ENCODE measurements around the gene ASAP3.

ASAP3 gene

GRCh38 chr1:23422241-23422877, 61.6 kb downstream of the ASAP3 start:
- DNase-seq: no peak

DNA sequence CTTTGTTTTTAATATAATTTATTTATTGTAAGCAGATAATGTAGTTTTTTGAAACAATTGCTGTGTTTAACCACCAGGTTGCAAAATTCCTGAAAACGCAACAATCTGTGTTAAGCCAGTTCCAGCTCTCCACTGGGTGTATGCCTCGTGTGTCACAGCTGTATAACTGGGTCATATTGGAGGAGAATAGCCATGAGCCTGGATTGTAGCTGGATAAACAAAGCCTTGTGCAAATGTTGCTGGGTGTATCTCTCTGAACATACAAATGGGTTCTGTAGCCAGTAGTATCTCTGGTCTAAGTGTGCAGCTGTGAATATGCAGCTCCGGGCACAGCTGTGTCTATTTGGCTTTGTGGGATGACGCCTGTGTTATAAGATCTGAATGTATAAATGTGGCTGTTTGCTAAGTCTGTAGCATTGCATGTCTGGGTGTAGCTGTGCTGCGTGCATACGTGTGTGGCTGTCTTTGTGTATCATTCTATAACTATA, 62.2 kb downstream of the ASAP3 start:
- DNase-seq: no peak

GRCh38 chr1:23421343-23421742, 62.6 kb downstream of the ASAP3 start:
- DNase-seq: no peak

- DNase-seq: no peak
These were observed 63.2 kb downstream of the ASAP3 start for GRCh38 chr1:23420778-23421177.

DNA sequence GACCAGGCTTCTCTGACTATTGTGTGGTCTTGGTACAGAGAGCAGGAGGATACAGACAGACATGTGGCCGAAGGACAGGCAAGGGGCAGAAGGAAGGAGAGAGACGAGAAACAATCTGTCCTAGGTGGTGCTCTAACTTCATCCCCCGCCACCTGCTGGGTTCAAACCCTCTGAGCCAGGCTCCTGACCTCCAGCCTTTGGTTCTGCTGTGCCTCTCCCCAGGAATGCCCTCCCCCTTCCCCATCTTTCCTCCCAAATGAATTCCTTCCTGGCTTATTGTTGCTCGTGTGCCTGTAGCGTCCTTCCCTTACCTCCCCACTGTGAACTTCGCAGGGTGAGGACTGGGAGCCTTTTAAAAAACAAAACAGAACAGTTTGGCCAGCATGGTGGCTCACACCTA, 64.8 kb downstream of the ASAP3 start:
- DNase-seq: no peak

DNA sequence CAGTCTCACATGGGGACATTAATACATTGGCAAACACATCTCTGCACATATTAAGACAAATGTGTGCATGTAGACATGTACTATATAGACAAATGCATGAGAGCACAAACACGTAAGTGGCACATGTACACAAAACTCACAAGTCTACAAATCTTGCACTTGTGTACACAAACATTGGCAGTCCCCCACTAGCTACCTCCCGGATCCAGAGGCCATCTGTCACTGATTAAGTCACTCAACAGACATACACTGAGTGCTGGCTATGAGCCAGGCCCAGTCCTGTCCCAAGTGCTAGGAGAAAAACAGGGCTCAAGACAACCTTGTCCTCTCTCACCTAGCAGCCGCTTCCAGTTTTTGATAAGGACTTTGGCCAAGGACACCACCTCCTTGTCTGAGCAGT, 66.4 kb downstream of the ASAP3 start:
- peak; percentile 29 for DNase-seq

GRCh38 chr1:23416964-23417363, 67.0 kb downstream of the ASAP3 start:
- no peak for DNase-seq

DNA sequence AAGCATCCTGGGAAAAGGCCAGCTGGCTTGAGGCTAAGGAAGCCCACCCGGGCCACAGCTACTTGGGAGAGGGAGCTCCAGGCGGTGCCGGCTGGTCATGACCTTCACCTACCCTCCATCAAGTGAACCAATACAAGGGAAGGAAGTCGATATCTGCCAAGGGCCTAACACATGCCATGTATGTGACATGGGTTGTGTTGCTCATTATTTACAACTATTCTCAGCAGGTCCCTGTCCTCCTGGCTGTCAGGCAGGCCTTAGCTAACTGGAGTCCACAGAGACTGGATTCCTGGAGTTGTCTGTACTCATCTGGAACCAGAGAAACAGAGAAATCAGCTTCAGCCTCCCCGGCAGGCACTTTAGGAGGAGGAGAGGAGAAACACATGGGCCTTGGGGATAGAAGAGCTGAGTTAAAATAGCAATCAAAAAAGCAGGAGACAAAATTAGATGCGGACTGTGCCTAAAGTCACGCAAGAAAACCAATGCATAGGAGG, 75.1 kb downstream of the ASAP3 start:
- DNase-seq: no peak

DNA sequence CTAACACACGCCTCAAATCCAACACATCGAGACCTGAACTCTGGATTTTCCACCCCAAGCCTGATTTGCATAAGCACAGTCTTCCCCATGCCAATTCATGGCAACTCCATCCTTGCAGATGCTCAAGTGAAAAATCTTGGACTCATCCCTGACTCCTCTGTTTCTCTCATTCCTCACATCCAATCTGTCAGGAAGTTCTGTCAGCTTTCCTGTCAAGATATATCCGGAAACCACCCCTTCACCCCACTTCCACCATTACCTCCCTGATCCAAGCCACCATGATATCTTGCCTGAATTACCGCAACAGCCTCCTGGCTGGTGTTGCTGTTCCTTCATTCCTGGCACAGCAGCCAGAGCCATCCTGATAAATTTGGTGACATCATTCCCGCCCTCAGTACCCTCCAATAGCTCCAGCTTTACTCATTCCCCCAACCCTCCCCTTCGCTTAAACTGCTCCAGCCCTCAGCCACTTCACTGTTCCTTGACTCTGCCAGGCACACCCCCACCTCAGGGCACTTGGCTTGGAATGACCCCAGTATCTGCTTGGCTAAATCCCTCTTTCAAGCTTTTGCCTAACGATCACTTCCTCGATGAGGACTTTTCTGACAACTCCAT, 76.9 kb downstream of the ASAP3 start:
- DNase-seq: no peak

GRCh38 chr1:23405946-23406345, 78.0 kb downstream of the ASAP3 start:
- no peak for DNase-seq

GRCh38 chr1:23403735-23404486, 80.1 kb downstream of the ASAP3 start:
- peak; percentile 99 for DNase-seq

- DNase-seq: no peak
These were observed 80.6 kb downstream of the ASAP3 start for GRCh38 chr1:23403355-23403734.

DNA sequence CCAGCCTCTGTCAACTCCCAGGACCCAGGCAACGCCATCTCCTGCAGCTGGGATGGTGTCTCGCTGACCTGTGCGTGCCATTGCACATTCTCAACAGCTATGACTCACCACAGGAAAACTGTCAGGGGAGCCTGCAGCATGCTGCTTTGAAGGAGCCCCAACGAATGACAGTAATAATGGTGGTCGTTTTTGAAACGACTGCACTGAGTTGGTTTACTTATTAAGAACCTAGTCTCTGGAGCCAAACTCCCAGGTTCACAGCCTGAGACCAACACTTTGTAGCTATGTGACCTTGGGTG, 81.0 kb downstream of the ASAP3 start:
- DNase-seq: no peak

DNA sequence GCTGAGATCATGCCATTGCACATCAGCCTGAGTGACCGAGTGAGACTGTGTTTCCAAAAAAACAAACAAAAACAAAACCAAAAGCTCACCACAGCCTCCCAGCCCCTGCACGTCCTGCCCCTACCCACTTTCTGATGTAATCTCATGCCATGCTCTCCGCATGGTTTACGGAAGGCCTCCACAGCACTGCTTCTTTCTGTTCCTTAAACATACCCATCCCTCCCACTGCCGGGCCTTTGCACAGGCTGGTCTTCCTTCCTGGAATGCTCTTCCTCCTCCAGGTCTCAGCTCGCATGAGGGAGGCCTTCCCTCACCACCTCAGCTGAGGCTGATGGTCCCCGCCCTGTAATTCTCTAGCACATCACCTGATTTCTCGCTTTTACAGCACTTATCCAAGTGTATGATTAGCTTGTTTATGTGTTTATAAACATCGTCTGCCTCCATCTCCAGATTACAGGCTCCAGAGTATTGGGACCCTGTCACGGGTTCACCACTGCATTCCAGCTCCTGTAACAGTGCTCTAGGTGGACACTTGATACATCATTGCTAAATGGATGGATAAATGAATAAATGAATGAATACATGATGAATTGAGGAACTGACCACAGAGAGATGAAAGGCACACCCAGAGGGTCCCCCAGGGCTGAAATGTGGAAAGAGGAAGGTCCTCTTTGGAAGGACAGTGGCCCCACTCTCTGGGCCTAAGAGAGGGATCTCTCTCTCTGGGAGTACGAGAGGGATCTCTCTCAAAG, 81.5 kb downstream of the ASAP3 start:
- DNase-seq: no peak

DNA sequence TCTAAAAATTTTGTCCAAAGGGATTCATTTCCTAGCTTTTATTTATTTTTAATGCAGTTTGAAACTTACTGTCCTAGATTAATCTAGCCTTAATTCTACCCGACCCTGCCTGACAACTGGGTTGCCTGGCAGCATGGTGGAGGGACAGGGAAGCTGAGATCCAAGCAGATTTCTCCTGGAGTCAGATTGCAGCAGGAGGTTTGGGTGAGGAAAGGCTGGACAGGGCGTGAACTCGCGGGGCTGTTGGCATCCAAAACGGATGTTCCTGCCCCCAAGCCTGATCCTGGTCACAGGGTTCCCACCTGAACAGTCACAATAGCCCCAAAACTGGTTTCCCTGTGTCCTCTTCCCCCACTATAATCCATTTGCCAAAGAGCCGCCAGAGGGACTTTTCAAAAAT, 82.7 kb downstream of the ASAP3 start:
- DNase-seq: no peak

- no peak for DNase-seq
These were observed 83.5 kb downstream of the ASAP3 start for GRCh38 chr1:23400324-23401114.

DNA sequence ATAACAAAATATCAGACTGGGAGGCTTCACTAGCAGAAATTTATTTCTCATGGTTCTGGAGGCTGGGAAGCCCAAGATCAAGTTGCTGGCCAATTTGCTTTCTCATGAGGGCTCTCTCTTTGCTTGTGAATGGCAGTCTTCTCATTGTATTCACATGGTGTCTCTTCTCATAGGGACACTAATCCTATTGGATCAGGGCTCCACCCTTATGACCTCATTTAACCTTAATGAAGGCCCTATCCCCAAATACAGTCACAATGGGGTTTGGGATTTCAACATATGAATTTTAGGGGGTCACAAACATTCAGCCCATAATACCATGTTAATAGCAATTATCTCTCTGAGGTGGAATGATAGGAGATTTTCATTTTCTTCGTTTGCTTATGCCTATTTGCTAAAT, 84.8 kb downstream of the ASAP3 start:
- no peak for DNase-seq

- no peak for DNase-seq
These were observed 86.1 kb downstream of the ASAP3 start for GRCh38 chr1:23397908-23398307.

DNA sequence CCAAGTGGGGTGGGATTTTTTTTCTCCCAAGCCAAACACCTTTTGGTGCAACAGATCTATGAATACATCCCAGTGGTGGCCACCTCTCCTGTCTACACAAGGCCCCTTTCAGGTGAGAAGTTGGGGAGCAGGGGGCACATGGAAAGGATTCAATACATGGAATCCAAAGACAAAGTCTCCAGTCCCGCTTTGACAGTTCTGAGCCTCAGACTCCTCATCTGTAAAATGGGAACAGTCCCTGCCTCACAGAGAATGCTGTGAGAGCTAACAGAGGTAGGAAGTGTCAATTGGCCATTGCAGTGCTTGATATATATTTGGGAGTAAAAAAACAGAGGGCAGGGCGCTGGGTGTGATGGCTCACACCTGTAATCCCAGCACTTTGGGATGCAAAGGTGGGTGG, 87.6 kb downstream of the ASAP3 start:
- no peak for DNase-seq

- no peak for DNase-seq
These were observed 88.1 kb downstream of the ASAP3 start for GRCh38 chr1:23395849-23396248.

DNA sequence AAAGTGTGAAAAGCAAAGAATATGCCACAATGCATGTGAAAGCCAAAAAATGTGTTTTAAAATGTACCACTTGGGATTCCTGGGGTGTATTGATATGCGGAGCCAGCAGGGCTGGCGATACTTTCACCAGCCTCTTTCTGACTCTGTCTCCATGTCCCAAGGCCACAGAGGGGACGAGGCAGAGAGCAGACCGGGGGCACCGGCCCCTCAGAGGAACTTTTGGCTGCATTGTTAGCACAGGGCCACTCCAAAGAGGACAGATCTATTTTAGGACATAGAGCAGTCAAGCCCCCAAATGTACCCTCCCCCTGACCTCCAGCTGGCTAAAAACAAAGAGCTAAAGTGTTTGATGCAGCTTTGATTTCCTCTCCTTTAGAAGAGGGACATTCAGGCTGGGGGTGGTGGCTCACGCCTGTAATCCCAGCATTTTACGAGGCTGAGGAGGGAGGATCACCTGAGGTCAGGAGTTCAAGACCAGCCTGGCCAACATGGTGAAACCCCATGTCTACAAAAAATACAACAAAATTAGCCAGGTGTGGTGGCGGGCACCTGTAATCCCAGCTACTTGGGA, 88.7 kb downstream of the ASAP3 start:
- DNase-seq: no peak

DNA sequence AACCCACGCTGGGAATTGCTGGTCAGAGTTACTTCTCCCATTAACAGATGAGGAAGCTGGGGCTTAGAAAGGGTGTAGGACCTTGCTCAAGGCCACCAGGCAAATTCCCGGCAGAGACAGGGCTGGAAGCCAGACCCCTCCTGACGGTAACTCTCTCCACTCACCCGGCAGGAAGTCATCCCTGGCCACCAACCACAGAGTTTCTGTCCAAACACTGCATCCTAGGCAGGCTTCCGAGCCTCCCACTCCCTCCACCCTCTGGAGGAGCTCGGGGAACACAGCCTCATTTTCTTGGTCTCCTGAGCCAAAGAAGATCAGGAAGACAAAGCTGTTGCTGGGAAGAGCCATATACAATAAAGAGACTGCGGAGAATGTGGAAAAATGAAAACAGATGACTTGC, 89.3 kb downstream of the ASAP3 start:
- no peak for DNase-seq
